Tibial artery (tissue), 4 donors: ENCODE measurements around the gene MYOF.
A peak's percentile ranks its signal among the peaks of the same experiment; 100 is the strongest.
"Not testable (repeated sequence)": the region's sequence is repeated elsewhere in the genome, so short reads cannot be mapped to it uniquely, and the experiment has no call there.

ENCODE experiments used
- DNase-seq, 2 donors: peaks; one replicate each; pipeline ENCODE4 v3.0.0-alpha.2; 2019
- H3K27ac ChIP-seq, 2 donors: fragments of 200-600 bp; sonication (generic) in 1 of 2; 1 replicate in 1 of 2; 2 replicates in 1 of 2; pipeline ENCODE4 v1.5.1; 2018 to 2019; ENCODE audit warnings: mild to moderate bottlenecking in 1 of 2
- H3K27me3 ChIP-seq, 2 donors: fragments of 200-600 bp; sonication (generic) in 1 of 2; one replicate each; pipeline versions ENCODE4 v1.5.1 to v1.6.0; 2016 to 2019
- H3K36me3 ChIP-seq, 3 donors: fragments of 200-600 bp; sonication (generic) in 2 of 3; one replicate each; pipeline ENCODE4 v1.5.1; 2016 to 2019; ENCODE audit warnings: mild to moderate bottlenecking in 2 of 3
- H3K4me1 ChIP-seq, 4 donors: fragments of 200-600 bp; sonication (generic) in 2 of 4; 1 replicate in 3 of 4; 2 replicates in 1 of 4; pipeline ENCODE4 v1.5.1; 2016 to 2019
- H3K4me3 ChIP-seq, 2 donors: fragments of 200-600 bp; sonication (generic) in 1 of 2; 1 replicate in 1 of 2; 2 replicates in 1 of 2; pipeline ENCODE4 v1.5.1; 2018 to 2019; ENCODE audit warnings: mild to moderate bottlenecking in 2 of 2
- H3K9me3 ChIP-seq, 3 donors: fragments of 200-600 bp; sonication (generic) in 1 of 3; one replicate each; pipeline ENCODE4 v1.5.1; 2016 to 2019
- intact Hi-C: fragments of 100-400 bp; cut with DNase I; formaldehyde crosslinking; loops from one replicate; pipeline ENCODE4 v1.15.0; 2023; ENCODE audit warnings: low total_unique reads
- TF ChIP-seq, protein P1 (sequence below), 2 experiments: fragments of 200-600 bp in 1 of 2; fragments of 450-650 bp in 1 of 2; IDR thresholded peaks; one replicate each; pipeline ENCODE4 v1.5.1; 2017 to 2019; ENCODE audit warnings: antibody characterized with exemption in 2 of 2, mild to moderate bottlenecking in 1 of 2, moderate library complexity in 1 of 2

MYOF gene

DNA sequence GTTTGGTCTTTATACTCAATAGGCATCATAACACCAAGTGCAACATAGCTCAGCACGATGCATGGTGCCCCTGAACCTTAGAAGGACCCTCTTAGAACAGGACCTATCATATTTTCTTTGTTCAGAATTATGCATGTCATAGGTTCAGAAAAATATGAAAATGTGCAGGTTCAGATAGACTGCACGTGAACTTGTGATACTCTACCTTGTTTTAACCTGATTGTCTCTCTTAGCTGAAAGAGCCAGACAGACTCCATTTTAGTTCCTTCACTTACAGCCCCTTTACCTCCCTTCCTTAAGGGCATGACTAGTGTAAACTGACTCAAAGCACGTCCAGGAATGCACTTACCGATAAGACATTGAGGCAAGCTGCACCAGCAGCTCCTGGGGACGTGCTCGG, 35.1 kb downstream of the MYOF start:
- H3K4me3 ChIP-seq = no peak overlapping the region
- peaks cover 0 to 46% (median 31%) of the 10 kb centered on the region in 4 donors for H3K4me1 ChIP-seq
- intact Hi-C loops = no loop called here
- H3K36me3 ChIP-seq = peaks cover 16 to 44% (median 26%) of the 10 kb centered on the region in 3 donors
- H3K27ac ChIP-seq = peak overlapping the region; percentile 94 to 95
- no peaks in the 10 kb centered on the region for H3K9me3 ChIP-seq
- TF ChIP-seq, protein P1, sequence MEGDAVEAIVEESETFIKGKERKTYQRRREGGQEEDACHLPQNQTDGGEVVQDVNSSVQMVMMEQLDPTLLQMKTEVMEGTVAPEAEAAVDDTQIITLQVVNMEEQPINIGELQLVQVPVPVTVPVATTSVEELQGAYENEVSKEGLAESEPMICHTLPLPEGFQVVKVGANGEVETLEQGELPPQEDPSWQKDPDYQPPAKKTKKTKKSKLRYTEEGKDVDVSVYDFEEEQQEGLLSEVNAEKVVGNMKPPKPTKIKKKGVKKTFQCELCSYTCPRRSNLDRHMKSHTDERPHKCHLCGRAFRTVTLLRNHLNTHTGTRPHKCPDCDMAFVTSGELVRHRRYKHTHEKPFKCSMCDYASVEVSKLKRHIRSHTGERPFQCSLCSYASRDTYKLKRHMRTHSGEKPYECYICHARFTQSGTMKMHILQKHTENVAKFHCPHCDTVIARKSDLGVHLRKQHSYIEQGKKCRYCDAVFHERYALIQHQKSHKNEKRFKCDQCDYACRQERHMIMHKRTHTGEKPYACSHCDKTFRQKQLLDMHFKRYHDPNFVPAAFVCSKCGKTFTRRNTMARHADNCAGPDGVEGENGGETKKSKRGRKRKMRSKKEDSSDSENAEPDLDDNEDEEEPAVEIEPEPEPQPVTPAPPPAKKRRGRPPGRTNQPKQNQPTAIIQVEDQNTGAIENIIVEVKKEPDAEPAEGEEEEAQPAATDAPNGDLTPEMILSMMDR (IDR thresholded peaks at IDR 0.05) = no peak
- DNase-seq = no peak
- no peaks in the 10 kb centered on the region for H3K27me3 ChIP-seq

GRCh38 chr10:93445978-93446720, 36.0 kb downstream of the MYOF start:
- H3K27me3 ChIP-seq = no peaks in the 10 kb centered on the region
- peaks cover 0 to 55% (median 37%) of the 10 kb centered on the region in 4 donors for H3K4me1 ChIP-seq
- H3K9me3 ChIP-seq = no peaks in the 10 kb centered on the region
- TF ChIP-seq, protein P1 (IDR thresholded peaks at IDR 0.05) = no peak
- H3K27ac ChIP-seq = peak overlapping the region; percentile 94 to 95
- intact Hi-C loops = no loop called here
- H3K4me3 ChIP-seq = no peak overlapping the region
- peaks cover 8 to 35% (median 22%) of the 10 kb centered on the region in 3 donors for H3K36me3 ChIP-seq
- no peak for DNase-seq

- Histone ChIP-seq H3K36me3 (peaks cover under 1 to 27% (median 15%) of the 10 kb centered on the region in 3 donors), H3K4me1 (peaks cover 0 to 63% (median 44%) of the 10 kb centered on the region in 4 donors), H3K4me3 (no peak overlapping the region), H3K27me3 (no peaks in the 10 kb centered on the region), H3K9me3 (no peaks in the 10 kb centered on the region), H3K27ac (peak overlapping the region; percentile 94 to 95)
- peak; percentile 98 for DNase-seq
- intact Hi-C loops = no loop called here
- TF ChIP-seq, protein P1 (IDR thresholded peaks at IDR 0.05) = no peak
Measured at GRCh38 chr10:93445097-93445960, 36.8 kb downstream of the MYOF start.

DNA sequence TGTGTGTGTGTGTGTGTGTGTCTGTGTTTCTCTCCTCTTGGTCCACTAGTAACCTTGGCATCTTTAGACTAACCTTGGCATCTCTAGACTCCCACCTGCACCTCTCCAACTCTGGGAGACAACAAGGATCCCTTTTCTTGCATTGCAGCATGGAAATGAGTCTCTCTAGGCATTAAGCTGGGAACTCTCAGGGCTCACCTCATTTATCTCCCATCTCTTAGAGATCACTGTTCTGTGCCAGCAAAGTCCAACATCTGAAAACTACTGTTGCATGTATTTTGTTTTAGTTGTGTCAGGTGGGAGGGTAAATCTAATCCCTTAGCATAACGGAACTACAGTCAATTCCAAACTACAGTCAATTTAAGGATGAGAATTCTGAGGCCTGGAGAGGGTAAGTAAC, 38.7 kb downstream of the MYOF start:
- intact Hi-C loops = no loop called here
- TF ChIP-seq, protein P1 (IDR thresholded peaks at IDR 0.05) = no peak
- Histone ChIP-seq H3K4me3 (no peak overlapping the region), H3K27me3 (no peaks in the 10 kb centered on the region), H3K36me3 (peaks cover 0 to 8% (median 2%) of the 10 kb centered on the region in 3 donors), H3K27ac (peak overlapping the region; percentile 94 to 95), H3K4me1 (peaks cover 0 to 81% (median 61%) of the 10 kb centered on the region in 4 donors), H3K9me3 (no peaks in the 10 kb centered on the region)
- DNase-seq = no peak

DNA sequence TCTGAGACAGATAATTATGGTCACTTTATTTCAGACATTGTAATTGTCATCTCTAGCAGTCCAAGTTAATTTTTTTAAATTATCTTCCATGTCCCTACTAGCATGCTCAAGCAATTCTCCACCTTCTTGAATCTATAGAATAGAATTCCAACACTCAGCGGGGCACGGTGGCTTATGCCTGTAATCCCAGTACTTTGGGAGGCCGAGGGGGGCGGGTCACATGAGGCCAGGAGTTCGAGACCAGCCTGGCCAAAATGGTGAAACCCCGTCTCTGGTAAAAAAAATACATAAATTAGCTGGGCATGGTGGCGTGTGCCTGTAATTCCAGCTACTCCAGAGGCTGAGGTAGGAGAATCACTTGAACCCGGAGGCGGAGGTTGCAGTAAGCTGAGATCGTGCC, 39.4 kb downstream of the MYOF start:
- H3K4me3 ChIP-seq, H3K27me3 ChIP-seq, DNase-seq, H3K9me3 ChIP-seq, H3K36me3 ChIP-seq, intact Hi-C loops: not testable (repeated sequence)
- peak overlapping the region; percentile 94 to 95 for H3K27ac ChIP-seq
- peaks cover 0 to 89% (median 68%) of the 10 kb centered on the region in 4 donors for H3K4me1 ChIP-seq
